Ectodermal cell (in vitro differentiated cells): ENCODE data around the gene TRIOBP.

Source experiments
- H3K27ac ChIP-seq: 2 replicates; pipeline ENCODE4 v1.7.0; 2013; ENCODE audit warnings: mild to moderate bottlenecking, low read depth, low read length; ENCODE audit not compliant: insufficient read depth, poor library complexity, severe bottlenecking
- H3K27me3 ChIP-seq: 2 replicates; pipeline ENCODE4 v1.7.0; 2013; ENCODE audit warnings: mild to moderate bottlenecking, low read length; ENCODE audit not compliant: insufficient read depth, control insufficient read depth, poor library complexity, severe bottlenecking
- H3K36me3 ChIP-seq: one replicate; pipeline ENCODE4 v1.7.0; 2013; ENCODE audit warnings: low read length; ENCODE audit not compliant: control insufficient read depth, insufficient read depth
- H3K4me1 ChIP-seq: one replicate; pipeline ENCODE4 v1.7.0; 2013; ENCODE audit warnings: low read length; ENCODE audit not compliant: control insufficient read depth, insufficient read depth
- H3K4me3 ChIP-seq: 2 replicates; pipeline ENCODE4 v1.7.0; 2013; ENCODE audit warnings: low read depth, low read length, control low read depth; ENCODE audit not compliant: insufficient read depth
- H3K9me3 ChIP-seq: 2 replicates; pipeline ENCODE4 v1.7.0; 2013; ENCODE audit warnings: mild to moderate bottlenecking, low read length, moderate library complexity; ENCODE audit not compliant: control insufficient read depth
- WGBS, 2 experiments: methylation state at CpG; one replicate each; pipeline ENCODE4 v1.1.7; 2013; ENCODE audit warnings: missing lambda C conversion rate in 2 of 2; 5-methylcytosine and 5-hydroxymethylcytosine counted together

The TRIOBP gene

GRCh38 chr22:37806409-37807333, 109.8 kb downstream of the TRIOBP start:
- Histone ChIP-seq H3K9me3 (no peaks in the 10 kb centered on the region), H3K36me3 (no peaks in the 10 kb centered on the region), H3K4me1 (peaks cover 19% of the 10 kb centered on the region), H3K27ac (no peak overlapping the region), H3K4me3 (peak overlapping the region; percentile 72), H3K27me3 (peaks cover 52% of the 10 kb centered on the region)
- 5 to 10% methylated on average over 14 to 15 of the region's 19 CpGs for WGBS, 2 experiments

- H3K27me3 ChIP-seq, result peaks cover 46% of the 10 kb centered on the region
- 0 to 1% methylated on average over 73 of the region's 73 CpGs for WGBS, 2 experiments
- no peaks in the 10 kb centered on the region for H3K9me3 ChIP-seq
- peak within 1 kb of the TSS; percentile 72 for H3K4me3 ChIP-seq
- H3K4me1 ChIP-seq, result peaks cover 19% of the 10 kb centered on the region
- no peak within 1 kb of the TSS for H3K27ac ChIP-seq
- H3K36me3 ChIP-seq, result no peaks in the 10 kb centered on the region
These were observed 110.8 kb downstream of the TRIOBP start, which contains the start of gene GCAT for GRCh38 chr22:37807410-37808293. TSS of gene GCAT (plus strand) at chr22:37807934. CDS start at chr22:37807968, 34 bp downstream.

GRCh38 chr22:37808294-37808657, 111.4 kb downstream of the TRIOBP start:
- Histone ChIP-seq H3K27ac (no peak overlapping the region), H3K9me3 (no peaks in the 10 kb centered on the region), H3K36me3 (no peaks in the 10 kb centered on the region), H3K27me3 (peaks cover 40% of the 10 kb centered on the region), H3K4me3 (peak overlapping the region; percentile 72), H3K4me1 (peaks cover 14% of the 10 kb centered on the region)
- 4 to 6% methylated on average over 8 of the region's 8 CpGs for WGBS, 2 experiments

GRCh38 chr22:37809672-37810333, 113.0 kb downstream of the TRIOBP start:
- Histone ChIP-seq H3K27me3 (peaks cover 25% of the 10 kb centered on the region), H3K9me3 (no peaks in the 10 kb centered on the region), H3K4me3 (no peak overlapping the region), H3K27ac (no peak overlapping the region), H3K36me3 (no peaks in the 10 kb centered on the region), H3K4me1 (peaks cover 4% of the 10 kb centered on the region)
- 94% methylated on average over 5 of the region's 5 CpGs for WGBS, 2 experiments

- Histone ChIP-seq H3K36me3 (no peaks in the 10 kb centered on the region), H3K4me1 (no peaks in the 10 kb centered on the region), H3K27me3 (peaks cover 8% of the 10 kb centered on the region), H3K4me3 (no peak overlapping the region), H3K27ac (no peak overlapping the region), H3K9me3 (no peaks in the 10 kb centered on the region)
- 96% methylated on average over 2 of the region's 2 CpGs for WGBS, 2 experiments
These were observed 115.0 kb downstream of the TRIOBP start for GRCh38 chr22:37811867-37812266.

- peaks cover 11% of the 10 kb centered on the region for H3K27me3 ChIP-seq
- H3K9me3 ChIP-seq, result no peaks in the 10 kb centered on the region
- peaks cover 4% of the 10 kb centered on the region for H3K4me1 ChIP-seq
- H3K4me3 ChIP-seq, result no peak overlapping the region
- no peak overlapping the region for H3K27ac ChIP-seq
- H3K36me3 ChIP-seq, result no peaks in the 10 kb centered on the region
- WGBS, 2 experiments, result 95% methylated on average over 27 of the region's 27 CpGs
These were observed 116.2 kb downstream of the TRIOBP start for GRCh38 chr22:37812869-37813678.

GRCh38 chr22:37815593-37815992, 118.7 kb downstream of the TRIOBP start:
- Histone ChIP-seq H3K27ac (no peak overlapping the region), H3K4me3 (no peak overlapping the region), H3K27me3 (peaks cover 30% of the 10 kb centered on the region), H3K9me3 (no peaks in the 10 kb centered on the region), H3K4me1 (peaks cover 8% of the 10 kb centered on the region), H3K36me3 (no peaks in the 10 kb centered on the region)
- 91 to 95% methylated on average over 12 of the region's 12 CpGs for whole genome bisulfite sequencing, 2 experiments

- WGBS, 2 experiments, result 95% methylated on average over 23 of the region's 23 CpGs
- Histone ChIP-seq H3K27ac (no peak overlapping the region), H3K27me3 (peaks cover 34% of the 10 kb centered on the region), H3K4me3 (no peak overlapping the region), H3K9me3 (no peaks in the 10 kb centered on the region), H3K4me1 (peaks cover 8% of the 10 kb centered on the region), H3K36me3 (no peaks in the 10 kb centered on the region)
These were observed 119.8 kb downstream of the TRIOBP start for GRCh38 chr22:37816543-37817180.
